DMS153 treated with DMSO at 0.1 percent for 48 hours (cell line): ENCODE results near the gene AZGP1.
"Not testable (repeated sequence)": the region's sequence is repeated elsewhere in the genome, so short reads cannot be mapped to it uniquely, and the experiment has no call there.

Experiments used
- DNase-seq: peaks from one replicate; lab custom pipeline; 2025; ENCODE audit not compliant: unreplicated experiment; lab: John Stamatoyannopoulos, UW

Gene AZGP1

GRCh38 chr7:99975782-99976521 lies at the start of gene AZGP1:
TSS of gene AZGP1 (minus strand) at chr7:99976031. CDS start at chr7:99976020, 11 bp downstream.
- DNase-seq, result no peak

GRCh38 chr7:100024020-100024619 lies 48.3 kb upstream of the AZGP1 start:
- DNase-seq, result no peak

DNA sequence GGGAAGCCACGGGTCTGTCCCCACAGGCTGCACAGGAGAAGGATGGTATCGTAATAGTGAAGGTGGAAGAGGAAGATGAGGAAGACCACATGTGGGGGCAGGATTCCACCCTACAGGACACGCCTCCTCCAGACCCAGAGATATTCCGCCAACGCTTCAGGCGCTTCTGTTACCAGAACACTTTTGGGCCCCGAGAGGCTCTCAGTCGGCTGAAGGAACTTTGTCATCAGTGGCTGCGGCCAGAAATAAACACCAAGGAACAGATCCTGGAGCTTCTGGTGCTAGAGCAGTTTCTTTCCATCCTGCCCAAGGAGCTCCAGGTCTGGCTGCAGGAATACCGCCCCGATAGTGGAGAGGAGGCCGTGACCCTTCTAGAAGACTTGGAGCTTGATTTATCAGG lies 47.7 kb upstream of the AZGP1 start:
- no peak for DNase-seq

DNA sequence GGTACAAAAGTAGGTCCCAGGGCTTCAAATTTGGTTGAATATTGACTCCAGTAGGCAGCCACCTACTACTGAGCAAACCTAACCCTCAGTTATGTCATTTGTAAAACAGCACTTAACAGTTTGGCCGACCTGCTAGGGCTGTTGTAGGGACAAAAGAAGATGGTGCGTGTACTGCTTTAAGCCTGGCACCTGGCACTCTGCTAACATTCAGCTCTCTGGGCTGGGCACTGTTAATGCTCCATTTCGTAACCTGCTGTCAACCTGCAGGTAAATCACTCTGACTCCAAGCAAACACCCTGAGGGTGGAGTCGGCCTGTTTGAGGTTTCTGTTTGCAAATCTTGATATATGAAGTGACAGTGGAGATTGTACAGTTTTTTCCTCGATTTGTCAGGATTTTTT lies 46.8 kb upstream of the AZGP1 start:
- no peak for DNase-seq

DNA sequence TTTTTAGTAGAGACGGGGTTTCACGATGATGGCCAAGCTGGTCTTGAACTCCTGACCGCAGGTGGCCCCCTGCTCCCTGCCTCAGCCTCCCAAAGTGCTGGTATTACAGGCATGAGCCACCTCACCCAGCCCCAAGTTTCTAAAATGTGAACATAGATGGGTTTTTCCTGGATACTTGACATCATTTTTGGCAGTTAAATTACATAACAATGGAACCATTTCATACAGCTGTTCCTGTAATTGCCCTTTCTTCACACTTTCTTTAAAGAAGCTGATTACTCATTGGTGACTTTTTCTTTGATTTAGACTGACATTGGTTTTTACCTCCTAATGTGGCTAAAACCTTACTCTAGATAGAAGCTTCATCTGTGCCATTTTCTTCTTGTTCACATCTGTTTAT lies 45.5 kb upstream of the AZGP1 start:
- no peak for DNase-seq

DNA sequence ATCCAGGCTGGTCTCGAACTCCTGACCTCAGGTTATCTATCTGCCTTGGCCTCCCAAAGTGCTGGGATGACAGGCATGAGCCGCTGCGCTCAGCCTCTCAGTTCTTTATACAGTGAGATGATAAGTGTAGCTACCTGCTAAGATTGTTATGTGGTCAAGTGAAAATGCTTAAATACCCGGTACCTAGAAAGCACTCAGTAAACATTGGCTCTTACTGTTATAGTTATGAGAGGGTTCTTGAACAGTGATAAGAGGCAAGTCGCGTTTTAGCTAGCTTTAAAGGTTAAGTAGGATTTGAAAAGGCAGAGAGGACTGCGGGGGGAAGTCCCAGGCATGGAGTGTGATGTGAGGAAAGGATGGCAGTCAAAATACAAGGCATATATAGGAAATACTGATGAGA lies 44.1 kb upstream of the AZGP1 start:
- DNase-seq, result no peak

DNA sequence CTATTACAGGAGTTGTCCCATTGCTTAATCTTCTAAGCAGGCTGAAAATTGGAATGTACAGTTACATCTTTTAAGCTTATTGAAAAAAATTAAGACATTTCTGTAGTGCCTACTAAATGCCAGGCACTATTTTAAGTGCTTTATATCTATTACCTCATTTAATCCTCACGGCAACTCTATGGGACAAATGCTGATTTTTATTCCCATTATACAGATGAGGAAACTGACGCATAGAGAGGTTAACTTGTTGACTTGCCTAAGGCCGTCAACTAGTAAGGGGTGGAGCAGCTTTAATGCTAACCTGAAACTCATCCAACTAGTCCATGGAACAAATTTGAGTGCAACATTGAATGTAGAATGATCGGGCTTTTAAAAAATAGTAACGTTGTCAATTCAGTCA lies 42.0 kb upstream of the AZGP1 start:
- no peak for DNase-seq

DNA sequence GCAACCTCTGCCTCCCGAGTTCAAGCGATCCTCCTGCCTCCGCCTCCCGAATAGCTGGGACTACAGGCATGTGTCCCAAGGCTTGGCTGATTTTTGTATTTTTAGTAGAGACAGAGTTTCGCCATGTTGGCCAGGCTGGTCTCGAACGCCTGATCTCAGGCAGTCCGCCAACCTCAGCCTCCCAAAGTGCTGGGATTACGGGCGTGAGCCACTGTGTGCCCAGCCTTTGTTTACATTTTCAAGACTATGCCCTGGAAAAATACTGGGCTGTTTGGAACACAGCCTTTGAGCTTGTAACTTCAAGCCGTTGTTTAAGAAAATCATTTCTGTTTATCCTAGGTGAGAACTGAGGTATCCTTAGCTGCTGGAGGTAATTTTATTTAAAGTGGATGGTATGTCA lies 41.5 kb upstream of the AZGP1 start:
- no peak for DNase-seq

DNA sequence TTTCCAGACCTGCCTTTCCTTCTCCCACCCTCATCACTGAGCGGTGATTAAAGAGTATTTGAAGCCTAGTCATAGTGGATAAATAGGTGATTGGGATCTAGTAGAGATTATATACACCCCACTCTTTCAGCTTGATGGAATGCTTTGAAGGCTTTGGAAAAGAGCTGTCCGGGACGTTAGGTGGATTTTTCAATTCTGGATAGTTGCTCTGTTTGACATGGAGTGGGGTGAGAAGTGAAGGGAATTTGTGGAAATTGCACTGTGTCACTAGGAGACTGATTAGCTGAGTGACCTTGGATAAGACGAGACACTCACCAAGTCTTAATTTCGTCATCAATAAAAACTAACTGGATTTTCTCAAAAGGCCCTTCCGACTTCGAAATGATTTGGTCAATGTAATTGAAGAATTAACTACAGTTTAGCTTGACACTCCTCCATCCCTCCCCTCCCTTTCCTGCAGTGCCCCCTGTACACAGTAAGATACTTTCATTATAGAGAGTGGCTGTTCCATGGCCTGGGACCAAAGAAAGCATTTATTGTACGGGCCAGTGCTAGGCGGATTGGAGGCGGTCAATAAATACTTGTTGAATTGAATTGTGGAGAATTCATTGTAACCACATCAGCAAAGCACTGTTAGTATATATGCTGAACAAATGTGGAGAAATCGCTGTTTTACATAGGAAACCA lies 40.5 kb upstream of the AZGP1 start:
- DNase-seq, result no peak

DNA sequence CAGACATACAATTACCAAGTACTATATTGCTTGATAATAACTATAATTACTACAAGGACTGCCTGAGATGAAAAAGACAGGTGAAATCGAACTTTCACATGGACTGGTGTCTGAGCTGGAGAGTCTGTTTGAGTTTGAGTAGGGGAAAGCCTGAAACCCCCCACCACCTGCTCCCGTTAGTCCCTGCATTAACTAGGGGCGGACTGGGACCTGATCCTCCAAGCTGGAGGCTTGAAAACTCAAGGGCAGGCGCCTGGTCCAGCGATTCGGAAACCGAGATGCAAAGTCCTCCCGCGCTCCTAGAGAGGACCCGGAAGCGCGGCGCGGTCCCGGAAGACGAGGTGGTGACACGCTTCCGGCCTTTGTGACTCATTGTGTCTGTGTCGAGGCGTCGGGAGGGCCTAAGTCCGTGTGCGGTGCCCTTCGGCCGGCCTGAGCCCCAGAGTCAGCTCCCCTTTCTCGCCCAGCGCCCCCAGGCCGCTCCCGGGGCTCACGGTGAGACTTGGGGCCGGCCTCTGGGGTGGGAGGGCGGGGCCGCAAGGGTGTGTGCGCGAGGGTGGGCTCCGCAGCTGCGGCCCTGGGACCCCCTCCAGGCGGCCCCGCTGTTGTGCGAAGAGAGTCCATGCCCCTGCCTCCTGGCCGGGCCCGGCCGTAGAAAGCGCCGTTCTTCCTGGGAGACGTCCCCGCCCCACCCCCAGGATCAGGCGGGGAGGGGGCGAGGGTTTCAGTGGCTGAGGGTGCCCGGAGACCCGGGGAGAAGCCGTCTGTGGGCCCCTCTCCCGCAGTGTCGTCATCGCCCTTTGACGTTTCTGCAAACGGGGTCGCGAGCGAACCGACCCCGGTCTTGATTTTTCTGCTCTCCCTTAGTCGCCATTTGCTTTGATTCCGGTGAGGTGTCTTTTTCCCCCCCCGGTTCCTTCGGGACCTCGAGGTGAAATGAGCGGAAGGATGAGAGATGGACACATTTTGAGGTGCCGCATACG lies 39.7 kb upstream of the AZGP1 start, which contains the start of gene ZKSCAN1:
ZKSCAN1 (plus strand) TSS at position 365 of the 983 bp plus-strand sequence. CDS start 7,911 bp downstream, outside the sequence.
- DNase-seq, result peak; percentile 67

- DNase-seq, result no peak
Measured at GRCh38 chr7:100013328-100013676, 37.5 kb upstream of the AZGP1 start.

GRCh38 chr7:100012385-100013327 lies 36.8 kb upstream of the AZGP1 start:
- not testable (repeated sequence) for DNase-seq

DNA sequence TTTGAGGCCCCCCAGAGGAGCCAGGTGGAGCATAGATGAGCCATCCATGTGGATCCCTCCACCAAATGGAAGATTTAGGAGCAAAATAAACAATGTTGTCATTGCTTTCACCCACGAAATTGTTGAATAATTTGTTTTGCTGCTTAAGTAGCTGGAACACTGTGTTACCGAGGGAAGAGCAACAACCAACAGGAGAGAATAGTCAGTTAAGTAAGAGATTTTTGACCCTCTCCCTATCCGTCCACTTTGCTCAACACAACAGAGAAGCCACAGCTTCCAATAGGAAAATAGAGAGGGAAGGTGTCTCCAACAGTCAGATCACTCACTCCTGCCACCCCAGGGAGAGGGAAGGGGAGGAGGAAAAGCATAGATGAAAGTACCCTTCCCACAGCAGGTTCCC lies 35.7 kb upstream of the AZGP1 start:
- no peak for DNase-seq

DNA sequence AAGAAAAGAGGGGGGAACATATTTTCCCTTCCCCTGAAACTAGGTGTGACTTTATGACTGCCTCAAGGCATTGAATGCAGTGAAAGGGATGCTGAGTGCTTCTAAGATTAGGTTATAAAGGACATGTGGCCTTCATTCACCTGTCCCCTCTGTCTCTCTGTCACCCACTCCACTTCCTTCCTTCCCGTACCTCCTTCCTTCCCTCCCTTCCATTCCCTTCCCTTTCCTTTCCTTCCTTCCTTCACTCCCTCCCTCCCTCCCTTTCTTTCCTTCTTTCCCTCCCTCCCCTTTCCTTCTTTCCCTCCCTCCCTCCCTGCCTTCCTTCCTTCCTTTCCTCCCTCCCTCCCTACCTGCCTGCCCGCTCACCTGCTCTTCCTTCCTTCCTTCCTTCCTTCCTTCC lies 35.1 kb upstream of the AZGP1 start:
- no peak for DNase-seq

DNA sequence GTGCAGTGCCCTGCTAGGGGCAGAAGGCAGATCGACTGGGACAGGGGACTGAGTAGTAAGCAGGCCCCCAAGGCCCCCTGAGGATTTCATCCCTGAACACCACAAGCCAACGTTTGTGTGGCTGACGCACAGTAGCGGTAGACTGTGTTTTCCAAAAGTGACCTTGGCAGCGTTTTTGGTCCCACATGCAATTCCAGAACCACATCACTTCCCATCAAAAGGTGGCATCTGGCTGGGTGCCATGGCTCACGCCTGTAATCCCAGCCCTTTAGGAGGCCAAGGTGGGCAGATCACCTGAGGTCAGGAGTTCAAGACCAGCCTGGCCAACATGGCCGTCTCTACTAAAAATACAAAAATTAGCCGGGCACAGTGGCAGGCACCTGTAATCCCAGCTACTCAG lies 34.1 kb upstream of the AZGP1 start:
- not testable (repeated sequence) for DNase-seq

DNA sequence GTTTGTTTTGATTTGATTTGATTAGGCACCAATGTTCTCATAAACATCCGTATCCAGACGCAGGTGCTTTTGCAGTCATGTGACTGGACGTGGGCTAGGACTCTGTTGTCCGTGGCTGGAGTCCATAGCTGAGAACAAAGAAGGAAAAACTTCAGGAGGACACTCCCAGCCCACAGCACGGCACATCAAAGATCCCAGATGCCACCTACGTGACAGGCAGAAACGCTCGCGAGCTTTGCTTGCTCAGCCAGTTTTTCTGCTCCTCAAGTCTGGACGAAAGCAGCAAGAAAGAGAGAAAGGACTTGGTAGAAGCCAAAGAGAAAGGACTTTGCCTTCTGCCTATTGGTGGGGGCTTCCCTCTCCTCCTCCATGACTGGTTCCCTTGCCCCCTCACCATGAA lies 32.7 kb upstream of the AZGP1 start:
- no peak for DNase-seq

- DNase-seq, result no peak
Measured at GRCh38 chr7:100007887-100008286, 32.1 kb upstream of the AZGP1 start.

DNA sequence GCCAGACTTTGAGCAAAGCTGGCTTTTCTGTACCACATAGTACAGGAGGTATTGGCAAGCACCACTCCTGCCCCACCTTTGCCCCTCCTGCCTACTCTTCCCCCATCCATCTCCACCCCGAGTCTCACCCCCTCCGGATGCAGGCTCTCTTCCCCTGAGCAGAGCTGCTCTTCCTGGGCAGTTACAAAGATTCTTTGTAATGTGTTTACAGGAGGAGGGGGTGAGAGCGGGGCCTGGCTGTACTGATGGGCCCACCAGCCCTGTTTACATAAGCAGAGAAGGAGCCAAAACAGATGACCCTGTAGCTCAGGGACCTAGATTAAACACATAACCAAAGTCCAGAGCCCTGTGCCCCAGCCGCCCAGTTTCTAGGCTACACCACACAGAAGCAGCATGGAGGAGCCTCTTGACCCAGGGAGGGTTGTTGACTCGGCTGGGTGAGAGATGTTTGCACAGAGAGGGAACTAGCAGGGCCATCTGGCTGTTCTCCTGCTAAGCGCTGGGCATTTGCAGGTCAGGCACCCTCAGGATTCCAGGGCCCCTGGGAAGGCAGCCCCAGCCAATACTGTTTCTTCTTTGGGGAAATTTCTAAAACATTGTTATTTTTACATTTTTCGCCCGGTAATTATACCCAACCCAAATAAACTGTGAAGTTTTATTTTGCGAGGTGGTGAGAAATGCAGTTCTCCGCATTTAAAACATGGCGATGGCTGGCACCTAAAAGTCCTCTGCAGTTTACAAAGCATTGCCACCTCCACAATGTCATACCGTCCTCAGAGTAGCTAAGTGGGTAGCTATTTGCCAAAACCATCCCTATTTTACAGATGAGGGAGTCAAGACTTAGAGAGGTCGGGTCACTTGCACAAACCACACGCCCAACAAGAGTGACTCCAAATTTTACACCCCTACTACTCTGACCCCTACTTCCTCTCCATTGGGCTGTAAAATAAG lies 28.2 kb upstream of the AZGP1 start:
- DNase-seq, result peak; percentile 87

DNA sequence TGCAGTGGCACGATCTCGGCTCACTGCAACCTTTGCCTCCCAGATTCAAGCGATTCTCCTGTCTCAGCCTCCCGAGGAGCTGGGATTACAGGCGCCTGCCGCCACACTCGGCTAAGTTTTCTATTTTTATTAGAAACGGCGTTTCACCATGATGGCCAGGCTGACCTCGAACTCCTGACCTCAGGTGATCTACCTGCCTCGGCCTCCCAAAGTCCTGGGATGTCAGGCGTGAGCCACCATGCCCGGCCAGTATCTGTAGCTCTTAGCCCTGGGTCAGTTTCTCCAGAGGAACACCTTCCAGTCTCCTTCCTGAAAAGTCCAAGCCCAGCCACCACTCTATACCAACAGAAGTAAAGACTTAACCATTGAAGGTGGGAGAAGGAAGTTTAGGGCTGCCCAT lies 24.4 kb upstream of the AZGP1 start:
- no peak for DNase-seq
